DMS79 treated with DMSO at 0.1 percent for 48 hours (cell line): ENCODE data around the gene ACBD3.
A peak's percentile ranks its signal among the peaks of the same experiment; 100 is the strongest.

Source experiments
- DNase-seq: peaks from one replicate; lab custom pipeline; 2025; lab: John Stamatoyannopoulos, UW

The ACBD3 gene

DNA sequence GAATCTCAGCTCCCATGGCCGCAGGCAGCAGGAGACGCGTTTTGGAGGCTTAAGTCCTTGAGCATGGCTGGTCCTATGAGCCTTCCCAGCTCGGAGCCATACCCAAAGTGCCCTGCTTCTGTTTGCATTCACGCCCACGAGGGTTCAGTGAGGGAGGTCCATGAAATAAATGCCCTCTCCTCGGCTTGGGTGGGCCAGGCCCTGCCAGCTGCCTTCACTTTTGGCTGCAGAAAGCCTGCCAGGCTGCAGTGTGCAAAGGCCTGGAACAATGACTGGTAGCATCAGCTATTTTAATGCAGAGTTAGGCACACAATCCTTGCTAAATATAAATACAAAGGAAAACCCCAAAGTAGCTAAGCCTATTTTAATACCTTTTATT, 74.7 kb downstream of the ACBD3 start:
- DNase-seq = no peak

DNA sequence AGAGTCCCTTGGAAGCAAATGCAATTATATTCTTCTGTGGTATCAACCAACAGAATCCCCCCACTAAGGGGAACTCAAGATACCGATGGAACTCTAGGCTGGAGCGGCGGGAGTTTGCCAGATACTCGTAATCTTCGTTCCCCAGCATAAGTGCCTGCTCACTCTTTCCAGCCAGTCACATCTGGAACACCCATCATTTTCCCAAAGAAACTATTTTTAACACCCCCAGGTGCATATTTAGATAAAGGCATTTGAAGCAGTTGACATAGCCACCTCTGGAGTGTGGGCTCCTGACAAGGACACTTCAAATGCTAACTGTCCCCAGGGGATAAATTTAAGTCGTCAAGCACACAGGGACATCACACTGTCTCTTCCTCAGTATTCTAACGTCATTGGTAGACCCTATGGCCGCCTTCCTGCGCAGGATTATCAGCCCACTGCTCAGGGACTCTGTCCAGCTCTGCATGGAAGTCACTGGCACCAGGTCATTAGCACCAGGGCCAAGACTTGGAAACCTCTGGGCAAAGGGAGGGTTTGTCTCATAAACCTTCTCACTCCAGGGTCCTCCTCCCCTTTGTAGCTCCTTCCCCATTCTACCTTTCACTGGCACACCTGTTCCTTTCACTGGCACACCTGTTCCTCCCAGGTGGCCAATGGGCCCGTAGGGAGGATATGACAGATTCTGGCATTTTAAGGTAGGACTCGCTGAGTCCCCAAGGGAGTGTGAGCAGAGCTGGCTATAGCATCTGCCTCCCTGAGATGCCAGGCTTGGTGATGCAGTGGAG, 75.3 kb downstream of the ACBD3 start:
- peak; percentile 69 for DNase-seq

DNA sequence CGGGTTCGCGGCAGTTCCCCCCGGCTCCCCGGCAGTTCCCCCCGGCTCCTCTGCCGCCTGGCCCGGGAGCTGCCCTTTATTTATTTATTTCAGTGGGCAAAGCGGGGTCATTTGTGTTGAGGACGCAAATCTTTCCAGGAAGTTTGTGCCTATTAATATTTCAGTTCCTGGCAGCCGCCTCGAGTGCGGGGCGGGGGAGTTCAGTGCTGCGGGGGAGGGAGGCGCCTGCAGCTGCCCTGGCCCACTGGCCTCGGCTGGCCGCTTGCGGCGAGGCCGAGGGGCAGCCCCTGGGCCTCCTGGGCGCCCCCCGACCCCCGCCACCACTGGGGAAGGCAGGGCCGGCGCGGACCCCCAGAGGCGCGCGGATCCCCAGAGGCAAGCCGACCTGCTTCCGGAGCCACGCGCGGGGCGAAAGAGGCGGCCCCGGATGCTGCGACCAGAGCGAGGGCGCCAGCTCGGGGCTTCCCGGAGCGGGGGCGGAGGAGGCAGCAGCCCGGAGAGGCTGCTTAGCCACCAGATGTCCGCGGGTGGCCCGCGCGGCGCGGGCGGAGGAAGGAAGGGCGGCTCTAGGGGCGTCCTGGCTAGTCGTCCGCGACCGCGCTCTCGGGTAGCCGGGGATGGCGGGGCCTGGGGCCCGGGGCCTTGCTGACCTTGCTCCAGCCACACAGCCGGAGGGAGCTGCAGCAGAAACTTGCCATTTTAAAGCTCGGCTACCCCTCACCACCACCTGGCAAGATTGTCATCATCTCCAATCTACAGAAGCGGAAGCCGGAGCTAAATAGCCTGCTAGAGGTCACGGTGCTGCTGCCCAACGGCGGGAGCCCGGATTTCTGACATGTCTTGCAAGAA, 76.1 kb downstream of the ACBD3 start:
- peak; percentile 86 for DNase-seq

DNA sequence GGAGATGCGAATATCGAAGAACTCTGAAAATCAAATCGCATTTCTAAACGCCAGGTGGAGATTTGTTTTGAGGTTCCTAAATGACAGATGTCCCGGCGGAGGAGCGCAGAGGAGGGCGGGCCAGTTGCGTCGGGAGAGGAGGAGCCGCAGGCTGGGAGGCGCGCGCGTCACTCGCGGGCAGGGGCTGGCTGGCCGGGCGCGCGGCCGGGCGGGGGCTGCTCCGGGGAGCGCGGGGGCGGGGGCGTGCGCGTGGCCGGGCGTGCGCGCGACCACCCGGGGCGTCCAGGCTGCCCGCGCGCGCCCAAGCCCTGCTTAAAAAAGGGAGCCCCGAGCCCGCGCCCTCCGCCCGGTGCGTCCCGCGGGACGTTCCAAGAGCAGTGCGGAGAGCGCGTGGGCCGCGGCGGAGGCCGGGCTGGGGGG, 76.7 kb downstream of the ACBD3 start:
- DNase-seq = peak; percentile 89

DNA sequence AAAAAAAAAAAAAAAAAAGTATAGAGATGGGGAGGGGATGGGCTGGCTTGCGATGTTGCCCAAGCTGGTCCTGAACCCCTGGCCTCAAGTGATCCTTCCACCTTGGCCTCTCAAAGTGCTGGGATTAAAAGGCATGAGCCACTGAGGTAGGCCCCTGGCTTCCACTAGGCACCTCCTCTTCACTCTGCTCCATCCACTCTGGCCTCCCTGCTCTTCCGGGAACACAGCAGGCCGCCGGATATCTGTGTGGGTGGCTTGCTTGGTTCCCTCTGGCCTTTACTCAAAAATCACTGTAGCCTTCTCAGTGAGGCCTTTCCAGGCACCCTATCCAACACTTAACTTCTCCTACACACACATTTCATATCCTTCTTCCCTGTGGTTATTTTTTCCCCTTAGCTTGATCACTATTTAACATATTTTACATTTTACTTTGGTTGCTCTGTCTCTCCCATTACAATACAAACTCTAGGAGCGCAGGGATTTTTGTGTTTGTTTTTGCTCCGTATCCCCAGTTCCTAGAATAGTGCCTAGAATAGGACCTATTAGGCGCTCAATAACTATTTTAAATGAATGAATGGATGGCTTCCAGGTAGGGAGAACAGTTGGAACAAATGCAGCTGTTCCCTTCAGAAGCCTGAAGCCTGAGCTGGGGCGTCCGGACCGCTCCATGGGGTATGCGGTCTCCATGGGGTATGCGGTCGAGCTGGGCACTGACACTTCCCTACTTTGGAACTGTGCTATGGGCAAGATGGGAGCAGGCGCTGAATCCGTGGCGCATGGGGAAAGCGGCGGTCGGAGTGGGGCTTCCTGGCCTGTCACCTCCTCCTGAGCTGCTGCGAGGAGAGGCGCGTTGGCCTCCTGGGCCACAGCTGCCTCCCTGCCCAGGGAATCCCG, 77.4 kb downstream of the ACBD3 start:
- no peak for DNase-seq

DNA sequence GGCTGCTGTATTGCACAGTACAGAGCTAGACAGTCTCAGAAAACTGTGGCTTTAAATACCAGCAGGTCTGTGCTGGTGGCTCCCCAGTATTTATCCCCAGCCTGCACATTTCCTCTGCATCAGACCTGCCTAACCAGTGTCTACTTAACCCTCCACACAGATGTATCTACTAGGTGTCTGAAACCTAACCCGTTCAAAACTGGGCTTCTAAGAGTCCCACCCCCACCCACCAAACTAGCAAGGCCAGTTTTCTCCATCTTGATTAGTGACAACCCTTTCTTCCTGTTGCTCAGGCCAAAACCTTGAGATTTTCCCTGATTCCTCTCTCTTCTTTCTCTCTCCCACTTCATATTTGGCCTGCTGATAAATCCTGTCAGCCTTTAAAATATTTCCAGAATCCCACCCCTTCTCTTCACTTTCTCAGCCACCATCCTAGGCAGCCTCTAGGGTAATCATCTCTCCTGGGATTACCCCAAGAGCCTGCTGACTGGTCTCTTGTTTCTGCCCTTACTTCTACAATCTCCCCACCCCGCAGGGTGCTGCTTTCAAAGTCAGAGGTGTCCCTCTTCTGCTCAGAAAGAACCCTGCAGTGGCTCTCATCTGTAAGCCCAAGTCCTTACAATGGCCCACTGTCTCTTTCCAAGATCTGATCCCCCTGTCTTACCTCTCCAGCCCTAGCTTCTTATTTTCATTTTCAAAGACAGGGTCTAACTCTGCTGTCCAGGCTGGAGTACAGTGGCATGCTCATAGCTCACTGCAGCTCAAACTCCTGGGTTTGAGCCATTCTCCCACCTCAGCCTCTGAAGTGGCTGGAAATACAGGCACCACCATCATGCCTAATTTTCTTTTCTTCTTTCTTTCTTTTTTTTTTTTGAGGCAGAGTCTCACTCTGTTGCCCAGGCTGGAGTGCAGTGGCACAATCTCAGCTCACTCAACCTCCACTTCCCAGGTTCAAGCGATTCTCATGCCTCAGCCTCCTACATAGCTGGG, 78.8 kb downstream of the ACBD3 start:
- no peak for DNase-seq

DNA sequence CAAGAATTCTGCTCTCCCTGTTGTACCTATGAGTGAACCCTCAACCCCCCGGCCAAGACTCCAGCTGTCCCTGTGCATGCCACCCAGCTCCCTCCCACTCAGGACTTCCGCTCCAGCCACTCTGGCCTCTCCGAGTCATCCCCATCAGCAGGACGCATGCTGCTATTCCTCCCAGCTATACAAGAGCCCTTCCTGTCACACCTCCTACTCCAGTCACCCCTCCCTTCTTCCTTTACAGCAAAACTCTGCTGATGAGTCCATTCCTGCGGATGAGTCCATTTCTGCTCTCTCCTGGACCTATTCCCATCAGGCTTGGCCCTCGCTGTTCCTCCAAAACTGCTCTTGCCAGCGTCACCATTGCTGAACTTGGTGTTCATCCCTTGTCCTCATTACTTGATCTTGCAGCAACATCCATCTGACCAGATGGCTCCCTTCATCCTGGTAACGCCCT, 81.8 kb downstream of the ACBD3 start:
- no peak for DNase-seq

DNA sequence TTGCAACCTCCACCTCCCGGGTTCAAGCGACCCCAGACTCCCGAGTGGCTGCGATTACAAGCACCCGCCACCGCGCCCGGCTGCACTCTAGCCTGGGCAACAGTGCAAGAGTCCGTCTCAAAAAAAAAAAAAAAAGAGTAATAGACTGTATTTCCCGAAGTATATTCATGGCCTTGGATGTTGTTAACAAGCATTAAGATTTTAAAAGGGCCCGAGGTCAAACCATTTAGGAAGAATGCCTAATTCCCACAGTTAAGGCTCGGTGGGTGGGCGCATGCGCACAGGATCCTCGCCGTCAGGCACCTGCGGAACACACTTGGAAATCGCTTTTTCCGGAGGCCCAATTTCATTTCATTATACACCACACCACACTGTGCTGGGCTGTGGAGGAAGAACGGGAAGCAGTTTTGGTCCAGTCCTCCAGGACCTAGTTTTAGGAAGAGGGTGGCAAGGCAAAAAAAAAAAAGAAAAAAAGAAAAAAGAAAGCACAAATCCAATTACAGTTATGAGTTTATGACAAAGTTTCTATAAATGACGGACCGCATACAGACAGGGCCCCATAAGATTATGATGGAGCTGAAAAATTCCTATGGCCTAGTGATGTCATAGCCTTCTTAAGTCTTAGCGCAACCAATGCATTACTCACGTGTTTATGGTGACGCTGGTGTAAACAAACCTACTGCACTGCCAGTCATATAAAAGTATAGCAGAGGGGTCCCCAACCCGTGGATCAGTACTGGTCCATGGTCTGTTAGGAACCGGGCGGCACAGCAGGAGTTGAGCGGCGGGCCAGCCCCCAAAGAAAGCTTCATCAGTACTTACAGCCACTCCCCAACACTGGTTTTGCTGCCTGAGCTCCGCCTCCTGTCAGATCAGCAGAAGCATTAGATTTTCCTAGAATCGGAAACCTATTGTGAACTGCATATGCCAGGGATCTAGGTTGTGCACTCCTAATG, 85.8 kb downstream of the ACBD3 start:
- peak; percentile 57 for DNase-seq

DNA sequence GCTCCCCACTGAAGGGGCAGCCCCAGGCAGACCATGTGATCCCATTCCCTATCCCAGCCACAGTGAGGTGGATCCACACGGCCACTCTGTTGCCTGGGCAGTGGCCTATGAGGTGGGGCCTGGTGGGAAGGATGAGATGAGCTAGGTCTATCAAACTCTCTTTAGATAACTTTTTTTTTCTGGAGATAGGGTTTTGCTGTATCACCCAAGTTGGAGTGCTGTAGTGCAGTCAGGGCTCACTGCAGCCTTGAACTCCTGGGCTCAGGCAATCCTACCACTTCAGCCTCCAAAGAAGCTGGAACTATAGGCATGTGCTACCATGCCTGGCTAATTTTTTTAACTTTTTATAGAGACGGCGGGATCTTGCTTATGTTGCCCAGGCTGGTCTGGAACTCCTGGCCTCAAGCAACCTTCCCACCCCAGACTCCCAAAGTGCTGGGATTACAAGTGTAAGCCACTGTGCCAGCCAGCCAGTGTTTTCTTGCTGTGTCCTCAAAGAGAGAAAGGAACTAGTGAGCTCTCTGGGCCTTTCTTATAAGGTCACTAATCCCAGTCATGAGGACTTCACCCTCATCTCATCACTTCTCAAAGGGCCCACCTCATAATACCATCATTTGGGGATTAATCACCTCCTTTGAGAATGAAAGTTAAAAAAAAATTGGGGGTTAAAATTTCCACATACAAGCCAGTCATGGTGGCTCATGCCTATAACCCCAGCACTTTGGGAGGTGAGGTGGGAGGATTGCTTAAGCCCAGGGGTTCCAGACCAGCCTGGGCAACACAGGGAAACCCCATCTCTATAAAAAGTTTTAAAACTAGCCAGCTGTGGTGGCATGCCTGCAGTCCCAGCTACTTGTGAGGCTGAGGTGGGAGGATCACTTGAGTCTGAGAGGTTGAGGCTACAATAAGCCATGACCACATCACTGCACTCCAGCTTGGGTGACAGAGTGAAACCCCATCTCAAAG, 87.4 kb downstream of the ACBD3 start:
- no peak for DNase-seq

DNA sequence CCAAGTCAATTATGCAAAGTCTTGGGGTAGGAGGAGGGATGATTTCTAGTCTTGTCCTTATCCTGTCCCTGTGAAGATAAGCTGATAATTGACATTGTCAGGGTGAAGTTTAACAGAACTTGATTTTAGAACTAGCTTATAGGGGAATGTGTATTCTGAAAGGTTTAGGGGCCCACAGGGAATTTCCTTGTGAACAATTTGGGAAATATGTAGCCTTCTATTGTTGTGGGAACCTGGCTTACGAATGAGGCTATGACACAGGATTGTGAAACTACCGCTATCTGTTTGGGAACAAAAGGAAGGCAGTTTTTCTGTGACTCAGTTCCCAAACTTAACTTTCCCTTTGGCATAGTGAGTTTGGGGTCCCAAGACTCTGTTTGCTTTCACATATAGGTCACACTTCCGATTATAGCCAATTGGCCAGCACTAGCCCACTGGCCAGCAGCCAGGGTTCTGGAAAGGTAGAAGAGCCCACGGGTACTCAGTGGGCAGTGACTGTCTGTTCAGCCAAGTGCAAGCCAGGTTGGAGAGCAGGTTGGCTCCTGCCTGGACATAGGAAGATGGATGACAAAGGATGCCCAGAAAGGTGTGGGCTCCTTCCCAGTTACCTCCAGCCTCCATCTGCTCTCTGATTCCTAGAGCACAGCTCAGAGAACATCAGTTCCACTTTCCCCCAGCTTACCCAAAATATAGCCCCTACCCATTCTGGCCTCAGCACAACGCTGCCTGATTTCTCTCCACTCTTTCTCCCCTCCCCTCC, 88.5 kb downstream of the ACBD3 start:
- DNase-seq = no peak

DNA sequence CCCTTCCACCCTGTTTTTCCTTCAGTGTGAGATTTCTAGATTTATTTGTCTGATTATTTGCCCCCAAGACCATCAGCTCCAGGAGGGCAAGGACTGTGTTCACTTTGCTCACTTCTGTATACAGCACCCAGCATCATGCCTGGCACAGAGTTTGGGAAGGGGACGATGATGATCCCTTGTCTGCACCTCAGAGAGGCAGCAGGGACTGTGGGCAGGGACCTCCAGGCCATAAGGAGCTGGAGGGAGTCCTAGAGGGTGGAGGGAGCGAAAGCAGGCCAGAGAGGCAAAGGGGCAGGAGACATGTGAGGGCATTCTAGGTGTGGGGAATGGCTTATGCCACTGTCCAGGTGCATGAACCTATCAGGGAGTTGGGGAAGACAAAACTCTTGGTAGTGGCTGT, 91.3 kb downstream of the ACBD3 start:
- DNase-seq = no peak
